Astrocyte (in vitro differentiated cells and primary cell): ENCODE results near the gene LZTFL1.

ENCODE experiments used
- EZH2 ChIP-seq: IDR thresholded peaks from 2 replicates; pipeline ENCODE4 v1.6.1; 2012; ENCODE audit warnings: mild to moderate bottlenecking, low read length, inconsistent platforms; ENCODE audit not compliant: insufficient read depth
- TF ChIP-seq, protein P1 (sequence below): IDR thresholded peaks from 2 replicates; pipeline ENCODE4 v1.5.1; 2011; ENCODE audit warnings: low read depth, mild to moderate bottlenecking, inconsistent platforms, low read length, moderate library complexity; ENCODE audit not compliant: insufficient read depth

DNA sequence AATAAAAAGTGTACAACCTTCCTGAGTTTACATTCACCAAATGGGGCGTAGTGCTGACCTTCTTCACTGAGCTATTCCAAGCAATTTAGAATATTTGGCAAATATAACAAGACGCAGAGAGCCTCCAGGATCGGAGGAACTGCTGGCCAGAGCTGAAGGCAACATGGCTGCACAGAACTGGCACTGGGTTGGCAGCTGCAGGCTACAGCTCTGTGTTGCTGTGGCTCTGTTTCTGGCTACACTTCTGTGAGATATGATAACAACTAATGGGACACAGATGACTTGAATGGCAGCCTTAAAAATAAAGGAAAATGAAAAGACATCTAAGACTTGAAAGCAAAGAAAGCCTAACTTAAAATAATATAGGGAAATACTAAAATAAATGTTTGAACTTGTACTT lies 34.8 kb downstream of the LZTFL1 start:
- TF ChIP-seq, protein P1, sequence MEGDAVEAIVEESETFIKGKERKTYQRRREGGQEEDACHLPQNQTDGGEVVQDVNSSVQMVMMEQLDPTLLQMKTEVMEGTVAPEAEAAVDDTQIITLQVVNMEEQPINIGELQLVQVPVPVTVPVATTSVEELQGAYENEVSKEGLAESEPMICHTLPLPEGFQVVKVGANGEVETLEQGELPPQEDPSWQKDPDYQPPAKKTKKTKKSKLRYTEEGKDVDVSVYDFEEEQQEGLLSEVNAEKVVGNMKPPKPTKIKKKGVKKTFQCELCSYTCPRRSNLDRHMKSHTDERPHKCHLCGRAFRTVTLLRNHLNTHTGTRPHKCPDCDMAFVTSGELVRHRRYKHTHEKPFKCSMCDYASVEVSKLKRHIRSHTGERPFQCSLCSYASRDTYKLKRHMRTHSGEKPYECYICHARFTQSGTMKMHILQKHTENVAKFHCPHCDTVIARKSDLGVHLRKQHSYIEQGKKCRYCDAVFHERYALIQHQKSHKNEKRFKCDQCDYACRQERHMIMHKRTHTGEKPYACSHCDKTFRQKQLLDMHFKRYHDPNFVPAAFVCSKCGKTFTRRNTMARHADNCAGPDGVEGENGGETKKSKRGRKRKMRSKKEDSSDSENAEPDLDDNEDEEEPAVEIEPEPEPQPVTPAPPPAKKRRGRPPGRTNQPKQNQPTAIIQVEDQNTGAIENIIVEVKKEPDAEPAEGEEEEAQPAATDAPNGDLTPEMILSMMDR: no peak
- no peak for TF ChIP-seq EZH2
